Measurements from ENCODE around the gene FSTL3. TPM values are rescaled to one million over a fixed set of nuclear protein-coding genes. Genes with fewer than 3 reads are reported as not detected.
"Not testable (repeated sequence)": the region's sequence is repeated elsewhere in the genome, so short reads cannot be mapped to it uniquely, and the experiment has no call there.

Gene FSTL3
- 100 to 1,000 TPM in 1 of 2 donors, 10 to 100 TPM in 1; 15.1 to 120 TPM for total RNA-seq
- polyA plus RNA-seq: 100 to 1,000 TPM; 109 to 172 TPM
- long read RNA-seq, donor 1, partial matches to known transcripts: 0 of 2 reads
- long read RNA-seq, donor 1, other reads (novel, unspliced or antisense): 0 of 2 reads
- long read RNA-seq, donor 2: 0 reads
- long read RNA-seq, donor 3, partial matches to known transcripts: 0 of 3 reads
- long read RNA-seq, donor 3, other reads (novel, unspliced or antisense): 0 of 3 reads
- long read RNA-seq, donor 4, partial matches to known transcripts: 0 of 1 reads
- long read RNA-seq, donor 4, other reads (novel, unspliced or antisense): 0 of 1 reads
- long read RNA-seq, donor 5, partial matches to known transcripts: 0 of 1 reads
- long read RNA-seq, donor 5, other reads (novel, unspliced or antisense): 0 of 1 reads

DNA sequence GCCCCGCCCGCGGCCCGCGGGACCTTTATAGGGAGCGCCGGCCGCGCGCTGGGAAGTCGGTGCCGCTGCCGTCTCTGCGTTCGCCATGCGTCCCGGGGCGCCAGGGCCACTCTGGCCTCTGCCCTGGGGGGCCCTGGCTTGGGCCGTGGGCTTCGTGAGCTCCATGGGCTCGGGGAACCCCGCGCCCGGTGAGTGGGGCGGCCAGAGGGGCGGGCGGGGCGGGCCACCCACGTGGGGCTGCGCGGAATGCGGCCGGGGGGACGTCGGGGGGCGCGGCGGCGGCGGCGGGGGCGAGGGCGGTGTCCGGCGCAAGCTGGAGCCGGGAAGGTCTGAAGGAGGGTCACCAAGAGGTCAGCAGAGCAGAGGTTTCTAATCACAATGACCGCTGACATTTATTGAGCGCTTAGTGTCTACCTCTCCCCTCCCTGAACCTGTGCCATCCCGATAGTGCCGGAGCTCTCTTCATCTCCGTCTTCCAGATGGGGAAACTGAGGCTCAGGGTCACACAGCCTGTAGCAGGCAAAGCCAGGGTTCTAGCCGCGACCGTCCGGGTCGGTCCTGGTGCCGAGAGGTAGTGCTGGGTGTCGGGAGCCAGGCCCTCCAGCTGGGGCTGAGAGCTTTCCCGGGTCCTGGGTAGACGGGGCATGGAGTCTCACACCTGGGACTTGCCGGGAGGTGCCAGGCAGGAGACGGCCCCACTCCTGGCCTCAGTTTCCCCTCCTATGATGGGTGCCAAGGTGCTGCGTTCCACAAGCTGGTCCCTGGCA is at the start of gene FSTL3:
Gene FSTL3, plus strand, starts transcription at position 54 of the 767 bp plus-strand sequence. Its CDS starts 32 bp downstream, at position 86.
- ATAC-seq (ENCODE audit: insufficient read depth, low FRiP score) (no peak), DNase-seq (peak; percentile 36 to 54 (median 41))
- Histone ChIP-seq H3K9me3 (ENCODE audit: control insufficient read depth in 4 of 4, insufficient read depth in 3 of 4, low read length in 3 of 4) (no peaks in the 10 kb centered on the region), H3K27me3 (ENCODE audit: control insufficient read depth in 3 of 3, insufficient read depth in 3 of 3, low read length in 2 of 3) (peaks cover 0 to 10% (median 3%) of the 10 kb centered on the region in 3 donors), H3K4me3 (peak within 1 kb of the TSS; percentile 42), H3K27ac (ENCODE audit: low read depth in 1 of 2, low read length in 1 of 2) (peak within 1 kb of the TSS; percentile 90 to 92), H3K36me3 (ENCODE audit: control insufficient read depth in 4 of 4, insufficient read depth in 4 of 4, low read length in 4 of 4) (no peaks in the 10 kb centered on the region), H3K4me1 (ENCODE audit: control insufficient read depth in 5 of 5, insufficient read depth in 5 of 5, low read length in 5 of 5) (peaks cover 0 to 27% (median 12%) of the 10 kb centered on the region in 5 donors), H3K9ac (ENCODE audit: insufficient read depth in 1 of 2, low read length in 2 of 2) (peak within 1 kb of the TSS in 1 of 2 donors; percentile 2)
- no peak for TF ChIP-seq CTCF (IDR thresholded peaks at IDR 0.05; ENCODE audit: control extremely low read depth, extremely low read depth)
- 5 to 35% methylated on average over 19 to 63 of the region's 63 CpGs for WGBS, 2 donors

GRCh38 chr19:626566-626965 is 49.6 kb upstream of the FSTL3 start:
- peaks cover 0 to 49% (median 4%) of the 10 kb centered on the region in 4 donors for H3K36me3 ChIP-seq (ENCODE audit: control insufficient read depth in 4 of 4, insufficient read depth in 4 of 4, low read length in 4 of 4)
- WGBS, 2 donors: 94 to 96% methylated on average over 6 to 7 of the region's 7 CpGs

DNA sequence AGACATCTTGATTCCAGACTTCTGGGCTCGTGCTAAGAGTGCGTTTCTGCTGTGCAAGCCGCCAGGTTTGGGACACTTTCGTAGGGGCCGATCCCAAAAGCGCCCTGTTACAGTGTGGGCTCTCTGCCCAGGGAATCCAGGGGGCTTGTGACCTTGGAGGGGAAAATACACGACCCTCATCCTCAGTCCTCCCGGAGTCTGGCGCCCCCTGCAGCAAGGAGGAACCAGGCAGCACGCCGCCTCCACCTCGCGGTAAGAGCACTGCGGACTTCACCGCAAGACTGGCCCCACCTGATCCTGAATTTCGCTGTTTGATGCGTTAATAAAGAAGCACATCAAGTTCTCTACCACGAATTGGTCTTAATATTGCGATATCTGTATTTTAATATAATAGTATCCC is 48.0 kb upstream of the FSTL3 start:
- Histone ChIP-seq H3K4me3 (no peak overlapping the region), H3K4me1 (ENCODE audit: control insufficient read depth in 5 of 5, insufficient read depth in 5 of 5, low read length in 5 of 5) (peaks cover 0 to 7% (median 3%) of the 10 kb centered on the region in 5 donors), H3K36me3 (ENCODE audit: control insufficient read depth in 4 of 4, insufficient read depth in 4 of 4, low read length in 4 of 4) (peaks cover 0 to 33% (median 4%) of the 10 kb centered on the region in 4 donors), H3K27ac (ENCODE audit: low read depth in 1 of 2, low read length in 1 of 2) (no peak overlapping the region), H3K9me3 (ENCODE audit: control insufficient read depth in 4 of 4, insufficient read depth in 3 of 4, low read length in 3 of 4) (no peaks in the 10 kb centered on the region), H3K9ac (ENCODE audit: insufficient read depth in 1 of 2, low read length in 2 of 2) (no peak overlapping the region), H3K27me3 (ENCODE audit: control insufficient read depth in 3 of 3, insufficient read depth in 3 of 3, low read length in 2 of 3) (no peaks in the 10 kb centered on the region)
- DNase-seq: no peak
- 90 to 92% methylated on average over 19 of the region's 19 CpGs for WGBS, 2 donors
- ATAC-seq (ENCODE audit: insufficient read depth, low FRiP score): no peak
- TF ChIP-seq CTCF (IDR thresholded peaks at IDR 0.05; ENCODE audit: control extremely low read depth, extremely low read depth): no peak

More at GRCh38 chr19:626566-626965, 49.6 kb upstream of the FSTL3 start:
- not testable (repeated sequence) for H3K4me1 ChIP-seq (ENCODE audit: control insufficient read depth in 5 of 5, insufficient read depth in 5 of 5, low read length in 5 of 5); H3K9ac ChIP-seq (ENCODE audit: insufficient read depth in 1 of 2, low read length in 2 of 2); H3K4me3 ChIP-seq; ATAC-seq (ENCODE audit: insufficient read depth, low FRiP score); H3K27ac ChIP-seq (ENCODE audit: low read depth in 1 of 2, low read length in 1 of 2); DNase-seq; H3K9me3 ChIP-seq (ENCODE audit: control insufficient read depth in 4 of 4, insufficient read depth in 3 of 4, low read length in 3 of 4); H3K27me3 ChIP-seq (ENCODE audit: control insufficient read depth in 3 of 3, insufficient read depth in 3 of 3, low read length in 2 of 3)

DNA sequence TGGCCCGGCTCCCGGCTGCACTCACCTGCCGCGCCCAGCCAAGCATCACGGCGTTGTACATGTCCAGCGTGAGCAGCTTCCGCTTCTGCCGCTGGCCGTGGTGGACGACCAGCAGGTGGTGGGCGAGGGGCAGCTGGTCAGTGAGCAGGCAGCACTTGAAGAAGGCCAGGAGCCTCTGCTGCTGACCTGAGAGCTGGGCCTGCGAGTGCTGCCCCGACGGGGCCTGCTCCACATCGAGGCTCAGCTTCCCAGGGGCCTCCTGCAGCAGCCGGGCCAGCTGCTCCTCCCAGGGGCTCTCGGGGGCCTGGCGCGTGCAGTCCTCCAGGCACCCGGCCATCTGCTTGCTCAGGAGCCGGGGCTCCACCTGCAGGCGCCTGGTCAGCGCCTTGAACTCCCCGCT is 46.7 kb upstream of the FSTL3 start:
- not testable (repeated sequence) for ATAC-seq (ENCODE audit: insufficient read depth, low FRiP score); H3K4me3 ChIP-seq; H3K9me3 ChIP-seq (ENCODE audit: control insufficient read depth in 4 of 4, insufficient read depth in 3 of 4, low read length in 3 of 4); H3K9ac ChIP-seq (ENCODE audit: insufficient read depth in 1 of 2, low read length in 2 of 2); H3K27me3 ChIP-seq (ENCODE audit: control insufficient read depth in 3 of 3, insufficient read depth in 3 of 3, low read length in 2 of 3); H3K27ac ChIP-seq (ENCODE audit: low read depth in 1 of 2, low read length in 1 of 2); DNase-seq
- peaks cover 0 to 24% (median 4%) of the 10 kb centered on the region in 4 donors for H3K36me3 ChIP-seq (ENCODE audit: control insufficient read depth in 4 of 4, insufficient read depth in 4 of 4, low read length in 4 of 4)
- peaks cover 0 to 15% (median 5%) of the 10 kb centered on the region in 5 donors for H3K4me1 ChIP-seq (ENCODE audit: control insufficient read depth in 5 of 5, insufficient read depth in 5 of 5, low read length in 5 of 5)
- 85 to 87% methylated on average over 24 to 25 of the region's 25 CpGs for WGBS, 2 donors

Data from lung (tissue), 16 donors.